ENCODE data around the gene CIAO3.

The CIAO3 gene

GRCh38 chr16:775236-775796 lies 34.5 kb upstream of the CIAO3 start:
- no peak for DNase-seq

GRCh38 chr16:774086-775001 lies 33.5 kb upstream of the CIAO3 start:
- DNase-seq = no peak

GRCh38 chr16:772959-773358 lies 32.2 kb upstream of the CIAO3 start:
- no peak for DNase-seq

GRCh38 chr16:770411-770810 lies 29.6 kb upstream of the CIAO3 start:
- no peak for DNase-seq

GRCh38 chr16:769934-770333 lies 29.1 kb upstream of the CIAO3 start:
- no peak for DNase-seq

- DNase-seq = no peak
Observed at GRCh38 chr16:769184-769784, 28.5 kb upstream of the CIAO3 start.

- DNase-seq = no peak
Observed at GRCh38 chr16:768428-768827, 27.6 kb upstream of the CIAO3 start.

- no peak for DNase-seq
Observed at GRCh38 chr16:767743-768235, 27.0 kb upstream of the CIAO3 start.

GRCh38 chr16:766820-767640 lies 26.2 kb upstream of the CIAO3 start:
- no peak for DNase-seq

GRCh38 chr16:766008-766819 lies 25.4 kb upstream of the CIAO3 start:
- DNase-seq = no peak

- DNase-seq = no peak
Observed at GRCh38 chr16:765488-765865, 24.7 kb upstream of the CIAO3 start.

GRCh38 chr16:764848-765487 lies 24.2 kb upstream of the CIAO3 start:
- DNase-seq = no peak

- no peak for DNase-seq
Observed at GRCh38 chr16:764184-764750, 23.5 kb upstream of the CIAO3 start.

- no peak for DNase-seq
Observed at GRCh38 chr16:763369-764183, 22.8 kb upstream of the CIAO3 start.

- DNase-seq = no peak
Observed at GRCh38 chr16:762595-763268, 21.9 kb upstream of the CIAO3 start.

- no peak for DNase-seq
Observed at GRCh38 chr16:761625-762513, 21.1 kb upstream of the CIAO3 start.

GRCh38 chr16:760545-761343 lies 19.9 kb upstream of the CIAO3 start, which contains the start of gene MSLN:
Gene MSLN, plus strand, starts transcription at chr16:760734. Its CDS starts 1,947 bp downstream, at chr16:762681.
- DNase-seq = no peak

GRCh38 chr16:760065-760464 lies 19.3 kb upstream of the CIAO3 start:
- DNase-seq = no peak
